ENCODE measurements around the gene FGF12.
A peak's percentile ranks its signal among the peaks of the same experiment; 100 is the strongest.

Gene FGF12

DNA sequence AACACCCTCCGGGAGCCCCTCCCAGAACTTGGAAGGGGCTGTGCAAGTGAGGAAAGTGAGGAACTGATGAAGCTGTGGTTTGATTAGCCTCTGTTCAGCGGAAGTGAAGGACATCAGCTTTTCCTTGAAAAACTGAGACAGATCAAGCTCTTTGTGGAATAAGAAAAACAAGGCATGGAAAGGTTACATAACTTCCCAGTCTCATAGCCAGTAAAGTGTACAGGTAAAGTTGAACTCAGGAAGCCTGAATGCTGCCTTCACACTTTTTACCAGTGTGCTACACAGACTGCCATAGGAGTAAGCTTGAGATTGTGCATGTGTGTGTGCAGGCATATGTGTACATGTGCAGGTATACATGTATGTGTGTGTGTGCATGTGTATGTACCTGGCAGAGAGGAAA, 293.2 kb downstream of the FGF12 start:
- no peak overlapping the region for H3K27ac ChIP-seq (ENCODE audit: low read length)
- no peaks in the 10 kb centered on the region for H3K36me3 ChIP-seq (ENCODE audit: control insufficient read depth in 1 of 2, insufficient read depth in 2 of 2, low read length in 2 of 2)
- H3K4me3 ChIP-seq (ENCODE audit: low read depth in 1 of 2, low read length in 2 of 2): no peak overlapping the region
- H3K9me3 ChIP-seq (ENCODE audit: control insufficient read depth in 1 of 2, low read length in 2 of 2): no peaks in the 10 kb centered on the region
- H3K4me1 ChIP-seq (ENCODE audit: control insufficient read depth in 1 of 2, insufficient read depth in 2 of 2, low read length in 2 of 2): no peaks in the 10 kb centered on the region
- no peaks in the 10 kb centered on the region for H3K27me3 ChIP-seq (ENCODE audit: low read depth, low read length)

DNA sequence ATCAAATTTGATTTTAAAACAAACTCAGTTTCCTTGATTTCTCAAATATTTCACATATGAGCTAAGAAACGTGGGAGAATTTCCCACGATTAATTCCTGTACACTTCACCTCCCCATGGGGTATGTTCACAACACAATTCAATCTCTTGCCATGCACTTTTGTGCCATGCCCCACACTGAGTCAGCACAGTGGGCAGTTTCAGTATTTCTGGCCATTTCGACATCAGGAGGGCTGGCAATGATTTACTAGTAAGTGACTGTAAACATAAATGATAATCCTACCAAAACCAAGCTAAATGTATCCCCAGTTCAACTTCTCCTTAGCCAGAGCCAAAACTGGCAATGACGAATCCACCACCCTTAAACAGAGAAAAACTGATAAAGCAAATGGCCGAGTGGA, 293.6 kb downstream of the FGF12 start:
- no peaks in the 10 kb centered on the region for H3K4me1 ChIP-seq (ENCODE audit: control insufficient read depth in 1 of 2, insufficient read depth in 2 of 2, low read length in 2 of 2)
- H3K4me3 ChIP-seq (ENCODE audit: low read depth in 1 of 2, low read length in 2 of 2): no peak overlapping the region
- no peaks in the 10 kb centered on the region for H3K27me3 ChIP-seq (ENCODE audit: low read depth, low read length)
- H3K27ac ChIP-seq (ENCODE audit: low read length): no peak overlapping the region
- H3K9me3 ChIP-seq (ENCODE audit: control insufficient read depth in 1 of 2, low read length in 2 of 2): no peaks in the 10 kb centered on the region
- H3K36me3 ChIP-seq (ENCODE audit: control insufficient read depth in 1 of 2, insufficient read depth in 2 of 2, low read length in 2 of 2): no peaks in the 10 kb centered on the region

DNA sequence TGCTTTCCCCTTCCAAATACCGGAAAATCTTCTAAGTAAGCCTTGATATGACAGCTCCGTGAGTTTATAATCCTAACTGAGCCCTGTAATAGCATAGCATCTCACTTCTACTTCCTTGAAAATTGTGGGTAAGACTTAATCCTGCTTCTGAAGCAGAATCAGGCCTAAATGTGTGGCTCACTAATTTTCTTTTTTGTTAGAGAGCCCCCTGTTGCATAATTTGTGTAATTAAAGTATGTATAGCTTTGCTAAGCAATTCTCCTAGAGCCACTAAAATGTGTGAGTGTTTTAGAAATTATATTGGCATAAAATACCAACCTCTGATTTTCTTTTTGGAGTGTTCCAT, 304.4 kb downstream of the FGF12 start:
- Histone ChIP-seq H3K27me3 (ENCODE audit: low read depth, low read length) (no peaks in the 10 kb centered on the region), H3K9me3 (ENCODE audit: control insufficient read depth in 1 of 2, low read length in 2 of 2) (no peaks in the 10 kb centered on the region), H3K4me1 (ENCODE audit: control insufficient read depth in 1 of 2, insufficient read depth in 2 of 2, low read length in 2 of 2) (no peaks in the 10 kb centered on the region), H3K36me3 (ENCODE audit: control insufficient read depth in 1 of 2, insufficient read depth in 2 of 2, low read length in 2 of 2) (no peaks in the 10 kb centered on the region), H3K4me3 (ENCODE audit: low read depth in 1 of 2, low read length in 2 of 2) (no peak overlapping the region), H3K27ac (ENCODE audit: low read length) (no peak overlapping the region)

DNA sequence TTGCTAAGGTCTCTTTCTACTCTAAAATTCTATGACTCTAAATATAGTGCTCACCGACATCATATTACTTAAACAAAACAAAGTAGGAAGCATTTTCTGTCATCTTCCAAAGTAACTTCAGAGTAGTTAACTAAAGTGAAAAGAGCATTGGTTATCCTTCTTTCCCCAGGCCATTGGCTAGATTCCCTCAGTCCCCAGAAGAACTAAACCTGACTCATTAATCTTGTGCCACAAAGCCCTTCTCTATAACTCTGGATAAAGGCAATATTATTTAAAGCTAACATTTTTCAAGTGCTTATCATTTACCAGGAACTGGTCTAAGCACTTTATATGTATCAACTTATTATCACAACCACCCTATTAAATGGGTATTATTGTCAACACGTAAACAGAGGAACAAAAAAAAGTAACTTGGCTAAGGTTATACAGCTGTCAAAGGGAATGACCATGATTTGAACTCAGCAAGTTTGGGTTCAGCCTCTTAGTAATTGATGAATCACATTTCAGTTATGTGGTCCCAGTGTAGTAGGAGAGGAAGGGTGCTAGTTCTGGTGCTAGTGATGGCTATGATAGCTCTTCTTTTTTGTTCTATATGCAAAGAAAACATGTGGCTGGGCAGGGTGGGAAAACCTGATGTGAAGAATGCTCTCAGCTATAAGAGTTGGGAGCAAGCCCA, 304.9 kb downstream of the FGF12 start:
- no peak overlapping the region for H3K27ac ChIP-seq (ENCODE audit: low read length)
- H3K9me3 ChIP-seq (ENCODE audit: control insufficient read depth in 1 of 2, low read length in 2 of 2): no peaks in the 10 kb centered on the region
- H3K27me3 ChIP-seq (ENCODE audit: low read depth, low read length): no peaks in the 10 kb centered on the region
- H3K4me1 ChIP-seq (ENCODE audit: control insufficient read depth in 1 of 2, insufficient read depth in 2 of 2, low read length in 2 of 2): no peaks in the 10 kb centered on the region
- no peak overlapping the region for H3K4me3 ChIP-seq (ENCODE audit: low read depth in 1 of 2, low read length in 2 of 2)
- H3K36me3 ChIP-seq (ENCODE audit: control insufficient read depth in 1 of 2, insufficient read depth in 2 of 2, low read length in 2 of 2): no peaks in the 10 kb centered on the region

DNA sequence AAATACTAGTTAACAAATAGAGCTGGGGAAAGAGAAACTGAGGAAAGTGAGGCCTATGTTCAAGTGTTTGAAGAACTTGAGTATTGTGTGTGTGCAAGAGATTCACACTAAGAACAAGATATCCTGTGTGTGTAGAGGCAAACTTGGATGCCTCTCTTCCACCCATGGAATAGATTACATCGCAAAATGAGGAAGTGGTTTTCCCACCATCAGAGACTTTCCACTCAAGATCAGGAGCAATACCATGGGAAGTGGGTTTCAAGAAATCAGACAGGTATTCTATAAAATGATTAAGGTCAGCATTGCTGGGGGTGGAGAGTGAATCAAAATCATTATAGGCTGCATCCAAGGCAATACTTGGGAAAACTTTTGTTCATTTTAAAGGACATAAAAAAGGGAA, 308.0 kb downstream of the FGF12 start:
- H3K27me3 ChIP-seq (ENCODE audit: low read depth, low read length): no peaks in the 10 kb centered on the region
- no peak overlapping the region for H3K4me3 ChIP-seq (ENCODE audit: low read depth in 1 of 2, low read length in 2 of 2)
- no peaks in the 10 kb centered on the region for H3K9me3 ChIP-seq (ENCODE audit: control insufficient read depth in 1 of 2, low read length in 2 of 2)

DNA sequence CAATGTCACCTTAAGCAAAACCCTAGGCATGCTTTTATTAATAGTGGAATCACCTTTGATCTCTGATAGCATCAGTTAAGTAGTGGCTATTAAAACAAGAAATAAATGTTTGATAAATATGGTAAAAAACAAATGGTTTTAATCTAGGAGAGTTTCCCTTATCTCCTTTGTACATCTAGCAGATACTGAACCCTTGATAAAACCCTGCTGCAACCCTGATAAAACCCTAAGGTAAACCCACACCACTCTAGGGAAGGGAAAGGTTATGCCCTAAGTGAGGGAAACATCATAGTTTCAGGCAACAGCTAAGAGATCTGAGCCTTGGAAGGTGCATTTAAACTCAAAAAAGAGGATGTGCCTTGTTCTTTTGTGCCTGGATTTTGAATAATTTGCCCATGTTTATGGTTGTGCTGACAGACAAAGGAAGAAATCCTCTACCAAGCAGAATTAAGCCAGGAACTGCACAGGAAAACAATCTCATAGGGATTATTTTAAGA, 309.7 kb downstream of the FGF12 start:
- Histone ChIP-seq H3K27ac (ENCODE audit: low read length) (no peak overlapping the region), H3K27me3 (ENCODE audit: low read depth, low read length) (no peaks in the 10 kb centered on the region), H3K4me3 (ENCODE audit: low read depth in 1 of 2, low read length in 2 of 2) (no peak overlapping the region), H3K36me3 (ENCODE audit: control insufficient read depth in 1 of 2, insufficient read depth in 2 of 2, low read length in 2 of 2) (no peaks in the 10 kb centered on the region), H3K9me3 (ENCODE audit: control insufficient read depth in 1 of 2, low read length in 2 of 2) (no peaks in the 10 kb centered on the region), H3K4me1 (ENCODE audit: control insufficient read depth in 1 of 2, insufficient read depth in 2 of 2, low read length in 2 of 2) (no peaks in the 10 kb centered on the region)

More for the DNA sequence above, 308.0 kb downstream of the FGF12 start:
- Histone ChIP-seq H3K4me1 (ENCODE audit: control insufficient read depth in 1 of 2, insufficient read depth in 2 of 2, low read length in 2 of 2) (no peaks in the 10 kb centered on the region), H3K36me3 (ENCODE audit: control insufficient read depth in 1 of 2, insufficient read depth in 2 of 2, low read length in 2 of 2) (no peaks in the 10 kb centered on the region), H3K27ac (ENCODE audit: low read length) (no peak overlapping the region)

DNA sequence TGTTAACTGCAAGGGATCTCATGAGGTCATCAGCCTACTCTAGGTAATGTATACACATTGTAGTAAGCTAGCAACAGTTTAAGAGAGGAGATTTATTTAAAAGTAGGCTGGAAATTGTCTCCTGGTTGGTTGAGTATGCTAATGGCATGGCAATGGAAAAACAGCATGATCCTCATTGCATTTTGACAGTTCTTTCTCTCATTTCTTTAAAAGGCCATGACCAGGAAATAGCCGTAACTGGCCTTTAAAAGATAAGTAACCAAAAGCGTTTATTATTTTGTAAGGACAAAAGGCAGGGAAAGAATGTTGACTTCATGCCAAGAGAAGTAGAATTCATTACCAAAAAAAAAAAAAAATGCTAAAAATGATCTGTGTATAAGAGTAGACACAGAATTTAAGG, 310.3 kb downstream of the FGF12 start:
- H3K36me3 ChIP-seq (ENCODE audit: control insufficient read depth in 1 of 2, insufficient read depth in 2 of 2, low read length in 2 of 2): no peaks in the 10 kb centered on the region
- no peaks in the 10 kb centered on the region for H3K27me3 ChIP-seq (ENCODE audit: low read depth, low read length)
- H3K4me1 ChIP-seq (ENCODE audit: control insufficient read depth in 1 of 2, insufficient read depth in 2 of 2, low read length in 2 of 2): no peaks in the 10 kb centered on the region
- no peaks in the 10 kb centered on the region for H3K9me3 ChIP-seq (ENCODE audit: control insufficient read depth in 1 of 2, low read length in 2 of 2)
- H3K27ac ChIP-seq (ENCODE audit: low read length): no peak overlapping the region
- H3K4me3 ChIP-seq (ENCODE audit: low read depth in 1 of 2, low read length in 2 of 2): no peak overlapping the region

DNA sequence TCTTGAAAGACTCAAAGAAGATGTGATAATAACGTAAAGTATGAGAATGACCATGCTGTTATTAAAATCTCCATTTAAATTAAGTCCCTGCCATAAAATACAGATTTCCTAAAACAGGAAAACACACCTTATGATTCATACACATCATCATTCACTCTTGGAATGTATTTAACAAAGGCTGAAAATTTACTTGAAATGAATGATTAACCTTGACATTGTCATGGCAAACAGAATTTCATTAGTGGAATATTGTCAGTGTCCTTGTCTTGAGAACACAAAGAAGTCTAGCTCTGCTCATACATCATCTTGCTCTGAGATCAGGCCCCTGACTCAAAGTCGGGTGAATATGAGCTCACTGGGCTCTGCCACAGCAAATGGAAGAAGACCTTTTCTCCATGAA, 313.9 kb downstream of the FGF12 start:
- no peaks in the 10 kb centered on the region for H3K36me3 ChIP-seq (ENCODE audit: control insufficient read depth in 1 of 2, insufficient read depth in 2 of 2, low read length in 2 of 2)
- peaks cover 3% of the 10 kb centered on the region for H3K27me3 ChIP-seq (ENCODE audit: low read depth, low read length)
- H3K4me1 ChIP-seq (ENCODE audit: control insufficient read depth in 1 of 2, insufficient read depth in 2 of 2, low read length in 2 of 2): peaks cover 0 to 24% of the 10 kb centered on the region in 2 donors
- no peak overlapping the region for H3K27ac ChIP-seq (ENCODE audit: low read length)
- no peak overlapping the region for H3K4me3 ChIP-seq (ENCODE audit: low read depth in 1 of 2, low read length in 2 of 2)
- no peaks in the 10 kb centered on the region for H3K9me3 ChIP-seq (ENCODE audit: control insufficient read depth in 1 of 2, low read length in 2 of 2)

DNA sequence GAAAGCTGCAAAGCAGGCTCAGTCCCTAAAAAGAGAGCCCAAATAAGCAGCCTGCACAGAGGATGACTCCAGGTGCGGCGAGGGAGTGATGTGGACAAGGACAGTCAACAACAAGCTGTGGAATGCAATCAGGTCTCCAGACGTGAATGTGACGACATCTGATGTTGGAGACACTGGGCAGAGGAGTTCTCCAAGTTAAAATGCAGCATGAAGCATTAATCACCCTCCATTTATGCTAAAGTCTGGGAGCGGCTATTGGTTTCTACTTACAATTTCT, 316.7 kb downstream of the FGF12 start:
- peaks cover 0 to 27% of the 10 kb centered on the region in 2 donors for H3K4me1 ChIP-seq (ENCODE audit: control insufficient read depth in 1 of 2, insufficient read depth in 2 of 2, low read length in 2 of 2)
- H3K4me3 ChIP-seq (ENCODE audit: low read depth in 1 of 2, low read length in 2 of 2): peak overlapping the region in 1 of 2 donors; percentile 53
- H3K27me3 ChIP-seq (ENCODE audit: low read depth, low read length): peaks cover 3% of the 10 kb centered on the region
- no peaks in the 10 kb centered on the region for H3K9me3 ChIP-seq (ENCODE audit: control insufficient read depth in 1 of 2, low read length in 2 of 2)
- no peaks in the 10 kb centered on the region for H3K36me3 ChIP-seq (ENCODE audit: control insufficient read depth in 1 of 2, insufficient read depth in 2 of 2, low read length in 2 of 2)
- no peak overlapping the region for H3K27ac ChIP-seq (ENCODE audit: low read length)

DNA sequence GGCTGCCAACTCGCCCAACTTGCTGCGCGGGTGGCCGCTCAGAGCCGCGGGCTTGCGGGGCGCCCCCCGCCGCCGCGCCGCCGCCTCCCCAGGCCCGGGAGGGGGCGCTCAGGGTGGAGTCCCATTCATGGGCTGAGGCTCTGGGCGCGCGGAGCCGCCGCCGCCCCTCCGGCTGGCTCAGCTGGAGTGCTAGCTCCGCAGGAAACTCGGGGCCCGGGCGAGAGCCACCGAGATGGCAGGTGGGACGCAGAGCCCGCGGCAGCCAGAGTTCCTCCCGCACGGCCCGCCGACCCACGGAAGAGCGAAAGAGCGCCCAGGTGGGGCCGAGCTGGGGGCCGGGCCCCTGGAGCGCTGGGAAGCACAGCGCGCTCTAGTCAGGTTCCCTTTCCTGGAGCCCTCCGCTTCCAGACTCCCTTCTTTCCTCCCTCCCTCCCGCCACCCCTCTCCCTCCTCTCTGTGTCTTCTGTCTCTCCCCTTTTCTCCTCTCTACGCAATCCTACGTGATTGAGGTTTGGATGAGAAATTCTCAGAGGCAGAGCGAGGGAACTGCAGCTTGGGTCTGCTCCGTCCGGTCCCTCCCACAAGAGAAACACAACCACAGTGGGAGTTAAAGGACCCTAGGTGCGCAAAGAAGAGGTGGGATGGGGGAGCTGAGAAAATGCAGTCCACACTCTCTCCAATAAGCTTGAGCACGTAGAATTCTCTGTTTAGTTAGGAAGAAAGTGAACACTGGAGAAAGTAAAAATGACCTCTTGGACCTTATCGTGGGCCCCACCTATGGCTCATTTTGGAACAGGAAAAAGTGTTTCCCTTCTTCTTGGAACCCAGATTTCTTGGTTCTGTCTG, 317.3 kb downstream of the FGF12 start:
- H3K4me1 ChIP-seq (ENCODE audit: control insufficient read depth in 1 of 2, insufficient read depth in 2 of 2, low read length in 2 of 2): peaks cover 0 to 27% of the 10 kb centered on the region in 2 donors
- H3K9me3 ChIP-seq (ENCODE audit: control insufficient read depth in 1 of 2, low read length in 2 of 2): no peaks in the 10 kb centered on the region
- H3K27ac ChIP-seq (ENCODE audit: low read length): no peak overlapping the region
- H3K4me3 ChIP-seq (ENCODE audit: low read depth in 1 of 2, low read length in 2 of 2): peak overlapping the region; percentile 53 to 85
- H3K36me3 ChIP-seq (ENCODE audit: control insufficient read depth in 1 of 2, insufficient read depth in 2 of 2, low read length in 2 of 2): no peaks in the 10 kb centered on the region
- H3K27me3 ChIP-seq (ENCODE audit: low read depth, low read length): peaks cover 3% of the 10 kb centered on the region

DNA sequence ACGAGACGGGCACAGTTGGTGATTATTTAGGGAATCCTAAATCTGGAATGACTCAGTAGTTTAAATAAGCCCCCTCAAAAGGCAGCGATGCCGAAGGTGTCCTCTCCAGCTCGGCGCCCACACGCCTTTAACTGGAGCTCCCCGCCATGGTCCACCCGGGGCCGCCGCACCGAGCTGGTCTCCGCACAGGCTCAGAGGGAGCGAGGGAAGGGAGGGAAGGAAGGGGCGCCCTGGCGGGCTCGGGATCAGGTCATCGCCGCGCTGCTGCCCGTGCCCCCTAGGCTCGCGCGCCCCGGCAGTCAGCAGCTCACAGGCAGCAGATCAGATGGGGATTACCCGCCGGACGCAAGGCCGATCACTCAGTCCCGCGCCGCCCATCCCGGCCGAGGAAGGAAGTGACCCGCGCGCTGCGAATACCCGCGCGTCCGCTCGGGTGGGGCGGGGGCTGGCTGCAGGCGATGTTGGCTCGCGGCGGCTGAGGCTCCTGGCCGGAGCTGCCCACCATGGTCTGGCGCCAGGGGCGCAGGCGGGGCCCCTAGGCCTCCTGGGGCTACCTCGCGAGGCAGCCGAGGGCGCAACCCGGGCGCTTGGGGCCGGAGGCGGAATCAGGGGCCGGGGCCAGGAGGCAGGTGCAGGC, 318.0 kb downstream of the FGF12 start:
- Histone ChIP-seq H3K4me3 (ENCODE audit: low read depth in 1 of 2, low read length in 2 of 2) (peak overlapping the region; percentile 37 to 85), H3K9me3 (ENCODE audit: control insufficient read depth in 1 of 2, low read length in 2 of 2) (no peaks in the 10 kb centered on the region), H3K27me3 (ENCODE audit: low read depth, low read length) (peaks cover 3% of the 10 kb centered on the region), H3K36me3 (ENCODE audit: control insufficient read depth in 1 of 2, insufficient read depth in 2 of 2, low read length in 2 of 2) (no peaks in the 10 kb centered on the region), H3K27ac (ENCODE audit: low read length) (no peak overlapping the region), H3K4me1 (ENCODE audit: control insufficient read depth in 1 of 2, insufficient read depth in 2 of 2, low read length in 2 of 2) (peaks cover 0 to 27% of the 10 kb centered on the region in 2 donors)

Measured in muscle layer of duodenum (tissue), 2 donors.